T-helper 9 cell (primary cell): Measurements from ENCODE around the gene CCDC86.

Experiments
- DNase-seq: peaks from one replicate; pipeline ENCODE4 v3.0.0-alpha.2; 2020

CCDC86 gene

DNA sequence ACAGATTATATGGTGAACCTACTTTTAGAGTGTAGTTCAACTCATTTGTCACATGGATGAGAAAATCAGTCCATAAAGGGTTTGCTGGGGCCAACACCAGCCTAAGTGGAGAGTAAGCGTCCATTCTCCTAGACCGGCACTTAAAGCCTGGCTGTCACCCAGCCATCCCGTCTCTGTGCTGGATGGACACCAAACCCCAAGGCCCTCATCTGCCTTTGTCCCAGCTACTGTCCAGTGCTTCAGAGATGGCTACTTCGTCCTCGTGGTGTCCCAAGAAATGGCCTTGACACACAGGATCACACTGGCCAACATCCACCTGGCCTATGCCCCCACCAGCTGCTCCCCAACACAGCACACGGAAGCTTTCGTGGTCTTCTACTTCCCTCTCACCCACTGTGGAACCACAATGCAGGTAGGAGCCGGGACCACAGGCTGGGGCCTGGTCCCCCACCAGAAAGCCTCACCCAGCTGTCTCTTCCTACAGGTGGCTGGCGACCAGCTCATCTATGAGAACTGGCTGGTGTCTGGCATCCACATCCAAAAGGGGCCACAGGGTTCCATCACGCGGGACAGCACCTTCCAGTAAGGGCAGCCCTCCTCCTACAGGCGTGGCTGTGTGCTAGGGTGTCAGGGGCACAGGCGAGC lies 28.9 kb downstream of the CCDC86 start:
- no peak for DNase-seq

DNA sequence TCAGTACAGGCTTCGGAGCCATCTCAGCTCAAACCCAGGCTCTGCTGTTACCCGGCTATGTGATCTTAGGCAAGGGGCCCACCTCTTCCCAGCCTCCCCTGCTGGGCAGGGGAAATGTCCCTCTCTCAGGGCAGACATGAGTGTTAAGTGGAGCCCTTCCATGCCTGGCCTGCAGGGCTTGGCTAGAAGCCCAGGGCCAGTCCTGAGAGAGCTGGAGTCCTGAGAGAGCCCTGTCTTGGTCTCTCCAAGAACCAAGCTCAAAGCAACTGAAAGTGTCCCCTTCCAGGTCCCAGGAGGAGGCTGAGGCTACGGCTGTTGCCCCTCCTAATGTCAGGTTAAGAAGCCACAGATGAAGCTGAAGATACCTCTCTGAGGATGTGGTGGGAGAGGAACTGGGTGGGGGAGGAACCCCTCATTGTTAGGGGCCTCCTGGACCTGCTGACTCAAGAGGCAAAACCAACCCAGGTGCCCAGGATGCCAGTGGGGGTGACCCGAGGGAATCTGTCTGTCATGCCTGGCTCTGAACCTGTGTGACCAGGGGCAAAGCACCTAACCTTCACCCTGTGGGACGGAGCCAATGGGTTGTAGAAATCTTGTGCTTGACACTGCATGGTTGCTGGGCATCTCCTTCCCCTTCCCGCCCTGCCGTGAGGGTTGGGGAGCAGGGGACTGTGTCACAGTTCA lies 29.6 kb downstream of the CCDC86 start:
- DNase-seq, result no peak

DNA sequence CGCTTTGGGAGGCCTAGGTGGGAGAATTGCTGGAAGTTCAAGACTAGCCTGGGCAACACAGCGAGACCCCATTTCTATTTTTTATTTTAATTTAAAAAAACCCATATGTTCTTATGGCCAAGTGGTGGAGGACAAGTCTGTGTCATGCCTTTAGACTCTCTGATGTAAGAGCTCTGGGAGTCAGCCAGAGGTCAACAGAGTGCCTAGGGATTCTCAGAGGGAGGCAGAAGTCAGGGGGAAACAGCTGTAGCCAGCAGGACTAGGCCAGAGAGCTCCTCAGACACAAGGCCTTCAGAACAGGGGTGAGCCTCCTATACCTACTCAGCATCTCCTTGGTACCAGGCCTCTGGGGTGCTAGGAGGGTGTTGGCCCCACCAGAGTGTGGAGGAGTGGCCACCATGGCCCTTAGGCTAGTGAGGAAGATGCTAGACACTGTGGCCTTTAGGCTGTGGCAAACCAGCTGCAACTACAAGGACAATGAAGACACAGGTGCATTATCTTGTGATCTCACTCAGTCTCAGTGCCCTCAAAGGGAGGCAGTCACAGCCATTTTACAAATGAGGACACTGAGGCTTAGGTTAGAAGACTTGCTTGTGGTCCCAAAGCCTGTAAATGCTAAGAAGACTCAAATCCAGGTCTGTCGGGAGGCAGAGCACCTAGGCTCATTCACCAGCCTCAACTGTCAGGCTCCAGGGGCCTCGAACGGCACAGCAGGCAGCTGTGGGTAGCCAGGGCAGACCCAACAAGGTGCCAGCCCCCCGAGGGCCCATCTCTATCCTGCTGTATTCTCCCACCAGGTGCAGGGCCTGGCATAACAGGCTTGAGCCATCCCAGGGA lies 30.4 kb downstream of the CCDC86 start:
- DNase-seq, result no peak

DNA sequence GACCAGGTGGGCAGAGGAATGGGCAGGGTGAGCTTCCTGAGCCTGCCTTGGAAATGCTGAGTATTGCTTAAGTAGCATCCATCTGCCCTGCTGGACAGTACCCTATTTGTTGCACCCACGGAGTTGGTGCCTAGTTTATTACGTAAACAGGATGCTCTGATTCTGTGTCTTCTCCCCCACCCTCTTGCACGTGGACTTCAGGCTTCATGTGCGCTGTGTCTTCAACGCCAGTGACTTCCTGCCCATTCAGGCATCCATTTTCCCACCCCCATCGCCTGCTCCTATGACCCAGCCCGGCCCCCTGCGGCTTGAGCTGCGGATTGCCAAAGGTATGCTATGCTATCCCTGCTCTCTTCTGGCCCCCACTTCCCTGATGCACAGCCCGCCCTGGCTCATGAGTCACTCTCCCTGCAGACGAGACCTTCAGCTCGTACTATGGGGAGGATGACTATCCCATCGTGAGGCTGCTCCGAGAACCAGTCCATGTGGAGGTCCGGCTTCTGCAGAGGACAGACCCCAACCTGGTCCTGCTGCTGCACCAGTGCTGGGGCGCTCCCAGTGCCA lies 31.1 kb downstream of the CCDC86 start:
- no peak for DNase-seq

DNA sequence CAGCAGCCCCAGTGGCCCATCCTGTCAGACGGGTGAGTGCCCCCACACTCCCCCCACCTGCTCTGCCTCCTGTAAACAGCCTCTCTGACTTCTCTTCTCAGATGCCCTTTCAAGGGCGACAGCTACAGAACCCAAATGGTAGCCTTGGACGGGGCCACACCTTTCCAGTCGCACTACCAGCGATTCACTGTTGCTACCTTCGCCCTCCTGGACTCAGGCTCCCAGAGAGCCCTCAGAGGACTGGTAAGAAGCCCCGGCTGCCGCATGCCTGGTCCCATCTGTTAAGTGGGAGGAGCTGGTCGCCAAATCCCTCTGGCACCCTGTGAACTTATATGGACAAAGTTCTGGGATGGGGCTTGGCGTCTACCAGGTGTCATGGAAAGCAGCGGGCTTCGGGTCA lies 31.6 kb downstream of the CCDC86 start:
- no peak for DNase-seq

DNA sequence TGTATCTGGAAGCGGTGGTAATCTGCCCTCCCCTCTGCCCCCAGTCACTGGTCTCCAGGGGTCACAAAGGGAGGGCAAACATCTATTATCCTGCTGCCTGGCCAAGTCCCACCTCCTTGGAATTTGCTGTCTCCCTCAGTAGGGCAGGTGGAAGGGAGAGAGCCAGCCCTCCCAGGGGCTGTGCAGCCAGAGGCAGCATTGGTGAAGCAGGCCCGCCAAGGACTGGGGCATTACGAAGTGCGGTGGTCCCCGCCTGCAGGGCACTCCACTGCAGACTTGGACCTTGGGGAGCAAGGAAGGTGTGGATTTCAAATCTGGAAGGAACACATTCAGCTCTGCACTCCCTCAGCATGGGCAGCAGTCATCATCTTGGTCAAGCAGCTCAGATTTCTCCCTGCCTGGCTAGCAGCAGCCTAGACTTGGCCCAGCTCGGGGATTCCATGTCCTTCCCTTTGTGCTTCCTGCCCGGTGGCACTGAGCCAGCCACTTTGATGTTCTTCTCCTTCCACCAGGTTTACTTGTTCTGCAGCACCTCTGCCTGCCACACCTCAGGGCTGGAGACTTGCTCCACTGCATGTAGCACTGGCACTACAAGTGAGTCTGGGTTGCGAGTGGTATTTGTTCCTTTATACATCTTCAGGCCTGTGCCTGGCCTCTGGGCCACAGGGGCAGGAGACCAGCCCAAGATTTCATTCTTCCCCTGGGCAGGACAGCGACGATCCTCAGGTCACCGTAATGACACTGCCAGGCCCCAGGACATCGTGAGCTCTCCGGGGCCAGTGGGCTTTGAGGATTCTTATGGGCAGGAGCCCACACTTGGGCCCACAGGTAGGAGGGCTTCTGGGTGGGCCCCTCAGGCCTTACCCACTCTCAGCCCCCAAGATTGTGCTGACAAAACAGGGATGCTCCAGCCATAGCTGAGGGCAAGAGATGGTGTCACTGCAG lies 32.8 kb downstream of the CCDC86 start:
- DNase-seq, result no peak

DNA sequence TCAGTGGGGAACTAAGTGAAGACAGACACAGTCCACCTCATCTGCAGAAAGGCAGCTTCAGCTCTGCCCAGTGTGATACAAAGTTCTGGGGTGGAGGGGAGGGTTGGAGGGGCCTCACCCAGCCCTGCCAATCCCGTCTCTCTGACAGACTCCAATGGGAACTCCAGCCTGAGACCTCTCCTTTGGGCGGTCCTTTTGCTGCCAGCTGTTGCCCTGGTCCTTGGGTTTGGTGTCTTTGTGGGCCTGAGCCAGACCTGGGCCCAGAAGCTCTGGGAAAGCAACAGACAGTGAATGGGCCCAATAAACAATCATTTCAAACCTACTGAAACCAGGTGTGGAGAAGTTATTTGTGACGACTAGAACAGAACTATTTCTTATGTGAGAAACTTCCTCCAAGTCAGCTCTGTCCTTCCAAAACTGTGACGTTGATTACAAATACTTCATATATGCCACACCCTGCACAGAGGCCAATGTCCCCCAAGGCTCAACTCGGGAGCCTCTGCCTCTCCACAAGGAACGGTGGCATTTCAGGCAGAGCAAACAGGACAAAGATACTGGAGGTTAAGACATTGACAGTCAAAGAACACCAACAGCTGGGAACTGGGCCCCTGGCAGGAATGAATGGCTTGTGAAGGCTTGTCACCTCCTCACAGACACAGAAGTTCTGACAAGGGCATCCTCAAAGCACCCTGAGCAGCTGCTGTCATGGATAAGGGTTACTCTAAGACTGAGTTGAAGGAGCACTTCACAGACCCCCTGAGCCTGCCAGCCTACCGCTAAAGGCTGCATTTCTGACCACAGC lies 33.7 kb downstream of the CCDC86 start:
- DNase-seq, result no peak

DNA sequence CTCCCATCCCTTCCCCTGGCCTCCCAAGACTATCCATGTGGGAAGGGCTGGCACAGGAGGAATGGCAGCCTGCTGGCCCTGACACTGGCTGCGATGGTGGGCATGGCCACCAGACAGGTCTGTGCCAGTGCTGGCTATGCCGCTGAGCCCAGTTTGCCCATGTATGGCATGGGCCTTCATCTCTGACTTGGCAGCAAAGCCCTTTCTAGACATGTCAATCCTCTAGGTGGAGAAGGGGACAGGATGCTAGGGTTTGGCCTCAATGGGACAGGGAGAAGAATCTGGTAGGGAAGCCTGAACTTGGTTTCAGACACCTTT lies 34.2 kb downstream of the CCDC86 start:
- DNase-seq, result no peak

DNA sequence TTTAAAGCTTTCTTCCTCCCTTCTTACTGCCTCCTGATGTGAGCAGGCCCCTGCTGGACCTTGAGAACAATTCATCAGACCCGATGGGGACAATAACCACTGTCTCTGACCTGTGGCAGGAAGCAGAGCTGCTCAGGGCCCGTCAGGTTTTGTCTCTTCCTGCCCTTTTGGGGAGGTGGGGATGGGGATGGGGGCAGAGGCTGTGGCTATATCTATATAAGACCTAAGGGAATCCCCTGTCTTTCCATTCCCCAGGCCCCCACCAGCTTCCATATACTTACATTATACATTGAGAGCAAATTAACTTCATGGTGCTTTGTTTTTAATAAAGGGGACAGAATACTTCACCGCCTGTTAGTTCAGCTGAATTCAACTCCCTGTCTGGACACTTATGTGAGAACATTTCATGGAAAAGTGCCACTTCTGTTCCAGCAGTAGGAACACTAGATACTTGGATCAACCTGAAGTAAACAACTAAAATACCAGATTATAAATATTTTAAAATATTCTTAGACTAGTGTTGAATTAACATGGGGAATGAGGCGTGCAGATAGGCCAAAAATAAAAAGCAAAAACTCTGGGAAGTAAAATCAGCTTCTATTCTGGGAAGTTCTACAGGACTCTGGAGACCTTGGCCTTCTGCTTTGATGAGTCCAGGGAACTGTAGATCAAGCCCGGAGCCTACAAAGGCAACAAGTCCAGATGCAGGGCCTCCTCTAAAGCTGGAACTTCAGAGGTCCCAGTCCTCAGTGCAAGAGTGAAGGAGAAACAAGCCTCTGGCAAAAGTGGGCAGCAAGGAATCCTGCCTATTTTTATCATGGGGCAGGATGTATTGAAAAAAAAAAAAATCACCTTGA lies 36.6 kb downstream of the CCDC86 start:
- no peak for DNase-seq

DNA sequence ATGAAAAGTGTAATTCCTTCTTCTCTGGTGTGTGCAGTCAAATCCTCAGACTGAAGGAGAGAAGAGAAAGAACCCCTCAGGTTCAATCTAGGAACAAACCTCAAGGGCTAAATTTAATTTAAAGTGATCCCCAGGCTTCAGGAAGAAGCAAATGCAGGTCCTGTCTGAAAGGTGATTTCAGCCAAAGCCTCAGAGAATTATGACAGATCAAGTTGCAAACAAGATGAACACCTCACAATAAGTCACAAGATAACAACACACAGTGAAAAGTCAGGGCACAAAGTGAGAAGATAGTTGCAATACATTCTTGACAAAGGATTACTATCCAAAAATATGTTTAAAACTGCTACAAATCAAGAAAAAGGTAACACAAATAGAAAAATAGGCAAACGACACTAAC lies 37.2 kb downstream of the CCDC86 start:
- no peak for DNase-seq

DNA sequence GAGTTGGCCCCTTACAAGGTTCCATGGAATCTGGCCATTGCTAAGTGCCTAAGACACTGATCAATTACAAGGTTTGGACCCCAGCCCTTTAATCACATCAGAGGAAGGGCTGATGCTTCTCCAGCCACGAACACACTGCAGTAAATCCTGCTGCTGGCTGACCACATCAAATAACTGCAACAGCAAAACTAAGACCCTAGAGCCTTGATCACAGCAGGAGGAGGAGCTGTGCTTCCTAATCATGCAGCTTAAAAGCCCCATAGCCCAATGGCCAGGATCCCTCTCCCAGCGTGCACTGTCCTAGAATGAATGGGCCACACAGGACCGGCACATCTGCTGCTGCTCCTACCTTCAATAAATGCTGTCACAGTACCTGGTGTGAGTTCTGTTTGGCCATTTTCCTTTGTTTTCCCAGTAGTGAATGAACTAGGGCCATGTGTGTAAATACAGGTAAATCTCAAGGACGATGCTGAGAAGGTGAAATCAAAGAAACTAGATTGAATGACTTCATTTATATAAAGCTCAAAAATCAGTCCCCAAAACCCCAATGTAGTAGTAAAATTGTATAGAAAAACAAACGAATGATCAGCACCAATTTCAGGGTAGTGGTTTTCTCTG lies 38.2 kb downstream of the CCDC86 start:
- no peak for DNase-seq

DNA sequence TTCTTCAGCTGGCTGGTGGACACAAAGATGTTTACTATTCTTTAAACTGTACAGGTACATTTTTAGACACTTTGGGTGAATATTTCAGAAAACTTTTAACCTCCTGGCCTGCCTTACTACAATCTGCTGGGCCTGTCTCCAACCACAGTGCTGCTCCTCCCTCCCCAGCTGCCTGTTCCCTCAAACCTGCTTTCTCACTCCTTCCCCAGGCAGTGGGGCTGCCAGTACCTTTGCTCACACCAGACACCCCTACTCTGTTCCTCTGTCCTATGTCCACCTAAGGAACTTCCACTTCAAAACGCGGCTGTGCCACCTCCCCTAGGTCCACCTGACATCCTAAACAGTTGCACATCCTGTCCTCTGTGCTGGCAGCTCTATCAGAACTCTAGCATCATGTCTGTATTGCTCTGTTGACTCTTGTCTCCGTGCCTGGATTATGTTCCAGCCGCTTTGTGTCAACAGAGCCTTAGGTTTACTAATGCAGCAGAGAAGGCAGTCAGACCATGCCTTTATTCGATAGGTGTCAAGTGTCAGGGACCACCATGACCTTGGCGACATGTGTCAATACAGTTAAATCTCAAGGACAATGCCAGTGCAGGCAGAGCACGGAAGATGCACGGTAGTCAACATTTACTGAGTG lies 38.9 kb downstream of the CCDC86 start:
- no peak for DNase-seq

DNA sequence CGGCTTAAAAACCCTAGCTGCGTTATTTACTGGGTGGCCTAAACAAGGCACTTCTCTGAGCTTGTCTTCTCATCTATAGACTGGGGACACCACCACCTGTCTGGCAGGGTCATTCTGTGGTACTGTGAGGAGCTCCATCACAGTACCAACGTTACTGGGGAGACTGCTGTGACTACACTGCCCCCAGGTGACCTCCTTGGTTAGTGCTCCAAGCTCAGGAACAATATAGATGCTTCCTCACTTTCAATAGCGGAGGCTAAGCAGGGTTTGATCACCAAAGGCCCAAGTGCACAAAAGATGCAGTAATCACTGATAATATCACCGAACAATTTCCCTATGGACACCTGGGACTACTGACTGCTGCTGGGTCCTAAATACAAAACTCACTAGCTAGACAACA lies 45.6 kb downstream of the CCDC86 start:
- no peak for DNase-seq

DNA sequence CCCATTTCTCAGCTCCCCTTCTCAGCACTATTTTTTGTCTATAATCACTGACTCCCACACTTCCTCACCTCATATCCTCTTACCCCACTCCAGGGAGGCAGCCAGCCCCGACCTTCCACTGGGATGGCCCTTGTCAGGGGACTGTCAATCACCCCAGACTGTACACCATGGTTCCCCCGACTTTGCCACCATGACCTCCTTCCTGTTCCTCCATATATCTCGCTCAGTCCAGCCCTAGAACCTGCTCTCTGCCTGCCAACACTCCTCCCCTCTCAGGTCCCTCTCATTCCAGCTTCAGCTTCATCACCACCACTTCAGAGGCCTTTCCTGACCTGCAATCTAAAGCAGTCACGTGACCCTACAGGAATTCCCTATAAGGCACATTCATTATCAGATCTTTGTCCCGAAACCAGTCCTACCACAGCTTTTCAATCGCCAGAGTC lies 48.0 kb downstream of the CCDC86 start:
- DNase-seq, result no peak

DNA sequence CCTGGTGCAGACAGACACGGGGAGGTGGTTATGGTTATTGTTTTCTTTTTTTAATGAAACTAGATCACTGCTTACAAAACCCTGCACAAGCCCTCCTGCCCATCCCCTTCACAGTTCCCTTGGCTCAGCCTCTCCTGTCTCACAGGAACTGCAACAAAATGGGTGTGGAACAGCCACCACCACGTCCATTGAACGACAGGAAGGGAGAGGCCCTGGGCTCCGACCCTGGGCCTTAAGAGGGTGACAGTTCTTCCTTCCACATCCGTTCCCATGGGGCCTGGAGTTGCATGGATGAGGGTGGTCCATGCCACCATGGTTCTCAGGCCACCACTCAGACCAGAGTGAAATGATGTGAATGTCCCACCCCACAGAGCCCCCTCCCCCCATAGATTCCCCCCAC lies 48.8 kb downstream of the CCDC86 start:
- DNase-seq, result no peak

DNA sequence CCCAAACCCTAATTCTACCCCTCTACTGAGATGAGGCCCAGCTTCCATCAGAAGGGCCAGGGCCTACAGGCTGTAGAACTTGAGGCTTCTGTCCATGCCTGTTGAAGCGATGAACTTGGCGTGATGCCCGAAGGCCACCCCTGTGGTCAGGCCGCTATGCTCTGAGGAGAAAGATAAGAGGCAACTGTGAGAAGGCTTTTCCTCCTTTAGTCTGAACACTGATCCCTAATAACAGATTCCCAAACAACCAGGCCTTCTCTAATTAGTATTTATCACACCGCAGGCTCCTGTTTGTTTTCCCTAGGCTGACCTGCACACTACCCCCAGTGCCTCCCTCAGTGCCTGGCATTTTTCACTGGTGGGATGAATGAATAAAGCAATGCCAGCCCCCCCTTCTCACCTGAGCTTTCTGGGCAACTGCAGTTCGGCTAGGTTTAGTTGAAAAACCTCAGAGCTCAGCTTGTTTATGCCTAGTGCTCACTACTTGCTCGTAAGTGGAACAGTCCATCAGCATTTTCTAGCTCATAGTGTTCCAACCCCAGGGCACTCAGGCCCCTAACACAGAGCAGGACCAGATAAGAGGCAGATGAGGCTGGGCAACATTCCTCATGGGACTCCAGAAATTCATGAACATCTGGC lies 49.3 kb downstream of the CCDC86 start:
- DNase-seq, result no peak

DNA sequence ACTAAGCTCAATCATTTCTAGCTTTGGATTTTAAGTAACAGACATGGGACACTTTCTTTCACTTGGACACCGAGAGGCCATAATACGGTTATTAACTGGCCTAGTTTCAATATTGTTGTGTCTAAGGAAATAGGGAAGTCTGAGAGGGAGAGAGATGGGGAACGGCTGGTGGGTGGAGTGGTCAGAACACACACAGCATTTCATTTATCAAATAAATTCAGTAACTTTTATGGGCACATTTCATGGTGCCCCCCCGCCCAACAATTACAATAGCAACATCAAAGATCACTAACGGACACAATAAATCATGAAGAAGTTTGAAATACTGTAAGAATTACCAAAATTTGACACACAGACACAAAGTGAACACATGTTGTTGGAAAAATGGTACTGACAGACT lies 53.8 kb downstream of the CCDC86 start:
- no peak for DNase-seq

DNA sequence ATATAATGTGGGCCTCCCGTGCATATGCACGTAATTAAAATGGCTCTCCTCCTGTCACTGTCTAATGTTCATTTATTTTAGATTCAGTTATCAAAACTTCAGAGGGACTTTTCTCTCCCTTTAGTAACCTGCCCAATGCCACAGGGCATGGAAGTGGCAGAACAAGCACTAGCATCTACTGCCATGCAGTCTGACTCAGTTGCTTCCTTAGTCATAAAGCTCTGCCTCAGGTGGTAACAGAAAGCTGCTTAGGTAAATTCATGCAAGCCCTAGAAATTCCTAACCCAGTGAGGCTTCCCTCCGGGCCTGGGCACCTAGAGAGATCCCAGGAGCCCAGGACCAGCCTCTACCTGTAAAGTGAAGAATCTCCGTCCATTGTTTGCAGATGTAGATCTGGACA lies 55.6 kb downstream of the CCDC86 start:
- no peak for DNase-seq
